Brain microvascular endothelial cell (primary cell): ENCODE results near the gene FASN.

Experiments
- DNase-seq: peaks from one replicate; pipeline ENCODE4 v3.0.0-alpha.2; 2020
- H3K27ac ChIP-seq: fragments of 250-450 bp; sonication (Bioruptor Pico); 2 replicates; pipeline ENCODE4 v1.5.1; 2020; ENCODE audit warnings: mild to moderate bottlenecking, moderate library complexity
- H3K27me3 ChIP-seq: fragments of 250-450 bp; sonication (Bioruptor Pico); replicated peaks from 2 replicates; pipeline ENCODE4 v1.5.1; 2020; ENCODE audit warnings: mild to moderate bottlenecking
- H3K36me3 ChIP-seq: fragments of 250-450 bp; sonication (Bioruptor Pico); replicated peaks from 2 replicates; pipeline ENCODE4 v1.5.1; 2020; ENCODE audit warnings: mild to moderate bottlenecking
- H3K4me3 ChIP-seq: 2 replicates; pipeline ENCODE4 v1.5.1; 2011; ENCODE audit warnings: low read depth, mild to moderate bottlenecking, control low read depth, low read length, moderate library complexity
- in situ Hi-C: cut with HindIII; loops from 2 replicates; pipeline ENCODE4 v1.10.0; 2017; ENCODE audit warnings: low sequenced_read_pairs, low pct_ligation_motif_present
- TF ChIP-seq, protein P1 (sequence below): IDR thresholded peaks from 2 replicates; pipeline ENCODE4 v1.5.1; 2011; ENCODE audit warnings: low read depth, mild to moderate bottlenecking, moderate library complexity, low read length, control low read depth, inconsistent platforms; ENCODE audit errors: missing control alignments

Gene FASN

DNA sequence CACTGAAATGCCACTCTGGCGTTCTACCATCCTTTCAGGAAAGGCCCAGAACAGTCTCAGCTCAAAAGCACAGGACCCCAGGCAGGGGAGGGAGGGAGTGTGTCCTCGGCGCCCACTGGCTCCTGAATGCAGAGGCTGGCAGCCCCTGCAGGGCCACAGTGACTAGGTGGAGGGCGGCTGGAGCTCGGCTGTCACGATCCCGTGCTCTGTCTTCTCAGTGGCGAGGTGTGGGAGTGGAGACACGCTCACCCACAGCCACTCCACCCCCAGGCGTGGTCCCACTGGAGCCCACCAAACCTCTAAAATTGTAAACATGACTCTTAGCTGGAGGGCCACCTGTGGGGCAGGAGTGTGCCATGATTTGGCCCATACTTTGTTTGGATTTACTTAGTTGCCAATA is 16.4 kb upstream of the FASN start:
- TF ChIP-seq, protein P1, sequence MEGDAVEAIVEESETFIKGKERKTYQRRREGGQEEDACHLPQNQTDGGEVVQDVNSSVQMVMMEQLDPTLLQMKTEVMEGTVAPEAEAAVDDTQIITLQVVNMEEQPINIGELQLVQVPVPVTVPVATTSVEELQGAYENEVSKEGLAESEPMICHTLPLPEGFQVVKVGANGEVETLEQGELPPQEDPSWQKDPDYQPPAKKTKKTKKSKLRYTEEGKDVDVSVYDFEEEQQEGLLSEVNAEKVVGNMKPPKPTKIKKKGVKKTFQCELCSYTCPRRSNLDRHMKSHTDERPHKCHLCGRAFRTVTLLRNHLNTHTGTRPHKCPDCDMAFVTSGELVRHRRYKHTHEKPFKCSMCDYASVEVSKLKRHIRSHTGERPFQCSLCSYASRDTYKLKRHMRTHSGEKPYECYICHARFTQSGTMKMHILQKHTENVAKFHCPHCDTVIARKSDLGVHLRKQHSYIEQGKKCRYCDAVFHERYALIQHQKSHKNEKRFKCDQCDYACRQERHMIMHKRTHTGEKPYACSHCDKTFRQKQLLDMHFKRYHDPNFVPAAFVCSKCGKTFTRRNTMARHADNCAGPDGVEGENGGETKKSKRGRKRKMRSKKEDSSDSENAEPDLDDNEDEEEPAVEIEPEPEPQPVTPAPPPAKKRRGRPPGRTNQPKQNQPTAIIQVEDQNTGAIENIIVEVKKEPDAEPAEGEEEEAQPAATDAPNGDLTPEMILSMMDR: no peak
- in situ Hi-C loops: no loop called here
- Histone ChIP-seq H3K27ac (no peak overlapping the region), H3K36me3 (peaks cover 3% of the 10 kb centered on the region), H3K27me3 (no peaks in the 10 kb centered on the region), H3K4me3 (no peak overlapping the region)
- no peak for DNase-seq

GRCh38 chr17:82113941-82114340 is 15.9 kb upstream of the FASN start:
- Histone ChIP-seq H3K27me3 (no peaks in the 10 kb centered on the region), H3K4me3 (no peak overlapping the region), H3K36me3 (peaks cover 3% of the 10 kb centered on the region), H3K27ac (no peak overlapping the region)
- in situ Hi-C loops: no loop called here
- DNase-seq: no peak
- TF ChIP-seq, protein P1: no peak

- H3K27me3 ChIP-seq: no peaks in the 10 kb centered on the region
- in situ Hi-C loops: no loop called here
- no peak for DNase-seq
- H3K36me3 ChIP-seq: peaks cover 3% of the 10 kb centered on the region
- H3K4me3 ChIP-seq: no peak overlapping the region
- no peak overlapping the region for H3K27ac ChIP-seq
- TF ChIP-seq, protein P1: no peak
Measured at GRCh38 chr17:82113422-82113821, 15.4 kb upstream of the FASN start.

DNA sequence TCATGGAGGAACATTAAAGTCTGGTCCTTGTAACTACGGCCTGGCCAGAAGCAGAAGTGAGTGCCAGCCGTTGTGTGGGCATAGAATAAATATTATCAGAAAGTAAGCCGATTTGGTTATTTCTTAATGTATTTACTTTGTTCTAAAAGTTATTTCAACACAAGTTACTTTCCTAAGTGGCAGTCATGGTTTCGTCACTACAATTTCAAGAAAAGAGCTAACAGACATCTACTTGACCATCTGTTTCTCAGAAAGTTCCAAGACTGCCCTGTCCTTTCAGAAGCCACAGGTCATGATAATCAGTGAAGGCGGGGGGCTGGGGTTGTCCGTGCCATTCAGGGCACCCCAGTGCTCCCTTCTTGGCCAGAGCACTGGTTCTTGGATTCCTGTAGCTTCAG is 14.9 kb upstream of the FASN start:
- H3K36me3 ChIP-seq: peaks cover 3% of the 10 kb centered on the region

DNA sequence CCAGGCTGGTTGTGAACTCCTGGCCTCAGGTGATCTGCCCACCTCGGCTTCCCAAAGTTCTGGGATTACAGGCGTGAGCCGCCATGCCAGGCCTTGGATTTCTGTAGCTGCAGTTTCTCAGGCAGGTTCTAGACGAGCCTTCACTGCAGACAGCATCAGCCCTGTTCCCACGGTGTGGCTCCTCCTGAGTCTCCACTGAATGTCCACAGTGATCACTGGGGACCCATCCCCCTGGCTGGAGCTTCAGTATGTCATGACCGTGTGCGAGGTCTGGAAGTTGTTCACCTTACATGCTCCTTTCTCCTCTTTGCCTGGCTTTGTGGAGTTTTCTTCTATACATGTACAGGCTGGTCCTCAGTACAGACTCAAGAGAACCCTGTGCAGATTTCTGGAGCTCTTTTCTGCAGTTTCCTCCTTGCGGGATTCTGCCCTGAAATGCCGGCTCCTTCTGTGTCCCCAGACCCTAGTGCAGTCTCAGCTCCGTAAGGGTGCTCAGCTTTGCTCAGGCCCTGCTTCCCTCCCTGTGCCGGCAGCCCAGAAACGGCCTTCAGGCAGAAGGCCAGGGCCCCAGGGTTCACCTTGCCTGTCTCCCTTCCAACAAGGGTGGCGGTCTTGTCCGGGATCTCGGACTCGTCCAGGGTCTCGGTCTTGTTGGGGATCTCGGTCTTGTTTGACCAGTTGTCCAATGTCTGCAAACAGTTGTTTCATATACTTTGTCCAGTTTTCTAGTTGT is 14.3 kb upstream of the FASN start:
- DNase-seq: no peak
- TF ChIP-seq, protein P1: no peak
- H3K27ac ChIP-seq: no peak overlapping the region
- H3K36me3 ChIP-seq: peaks cover 3% of the 10 kb centered on the region
- no peak overlapping the region for H3K4me3 ChIP-seq
- H3K27me3 ChIP-seq: no peaks in the 10 kb centered on the region
- in situ Hi-C loops: no loop called here

More for the DNA sequence above, 14.9 kb upstream of the FASN start:
- no peak overlapping the region for H3K27ac ChIP-seq
- no peaks in the 10 kb centered on the region for H3K27me3 ChIP-seq
- in situ Hi-C loops: no loop called here
- no peak overlapping the region for H3K4me3 ChIP-seq
- no peak for DNase-seq
- TF ChIP-seq, protein P1: no peak

DNA sequence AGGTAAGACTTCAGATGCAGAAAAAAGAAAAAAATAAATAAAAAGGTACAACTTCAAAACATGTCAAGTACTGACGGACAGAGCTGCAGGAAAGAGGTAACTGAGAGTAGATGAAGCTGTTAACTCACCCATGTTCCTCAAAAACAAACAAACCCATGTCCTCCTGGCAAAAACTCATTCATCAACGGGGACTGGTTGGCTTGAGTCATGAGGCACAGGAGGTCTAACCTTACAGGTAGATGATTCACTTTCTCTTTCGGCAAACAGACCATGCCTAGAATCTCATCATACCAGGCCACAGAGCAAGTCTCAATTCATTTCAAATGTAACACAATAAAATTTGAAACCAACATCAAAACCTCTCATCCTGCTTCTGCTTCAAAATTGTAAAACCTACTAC is 12.3 kb upstream of the FASN start:
- DNase-seq: no peak

More for the DNA sequence above, 12.3 kb upstream of the FASN start:
- H3K36me3 ChIP-seq: peaks cover 3% of the 10 kb centered on the region
- H3K27me3 ChIP-seq: no peaks in the 10 kb centered on the region
- no peak overlapping the region for H3K4me3 ChIP-seq
- TF ChIP-seq, protein P1: no peak
- in situ Hi-C loops: no loop called here
- H3K27ac ChIP-seq: no peak overlapping the region
